ENCODE results near the gene C14orf119. TPM values are rescaled to one million over a fixed set of nuclear protein-coding genes. Genes with fewer than 3 reads are reported as not detected.

The C14orf119 gene
- total RNA-seq, 1 donor from 2014 or later: 35.3 TPM

GRCh38 chr14:23060536-23061260 lies 34.6 kb upstream of the C14orf119 start:
- no peaks in the 10 kb centered on the region for H3K9me3 Mint-ChIP-seq
- ATAC-seq (ENCODE audit: low read depth) (no peak), DNase-seq (no peak)
- intact Hi-C loops (cut with micrococcal nuclease): no loop called here
- TF ChIP-seq CTCF (IDR thresholded peaks at IDR 0.05): no peak
- CTCF ChIA-PET: interaction anchor here (1.1 to 10.5 kb wide), 6 partner anchors 8 to 490 kb away, joined by 3 to 284 read pairs (median 27); partner anchors contain the start of gene AJUBA
- H3K27me3 Mint-ChIP-seq: peaks cover 2% of the 10 kb centered on the region
- H3K4me1 Mint-ChIP-seq: peaks cover 18% of the 10 kb centered on the region
- no peak overlapping the region for H3K4me3 Mint-ChIP-seq
- POLR2A ChIA-PET: interaction anchor here (3.6 kb wide), 1 partner anchor 74 kb away, joined by 26 read pairs; no protein-coding TSS in a partner anchor
- peaks cover 73% of the 10 kb centered on the region for H3K36me3 Mint-ChIP-seq (ENCODE audit: low read depth)
- H3K27ac Mint-ChIP-seq: no peak overlapping the region

GRCh38 chr14:23062002-23062401 lies 33.3 kb upstream of the C14orf119 start:
- TF ChIP-seq CTCF (IDR thresholded peaks at IDR 0.05): no peak
- no peak overlapping the region for H3K27ac Mint-ChIP-seq
- H3K27me3 Mint-ChIP-seq: no peaks in the 10 kb centered on the region
- H3K36me3 Mint-ChIP-seq (ENCODE audit: low read depth): peaks cover 86% of the 10 kb centered on the region
- ChIA-PET CTCF (interaction anchor here (0.7 to 10.5 kb wide), 6 partner anchors 9 to 87 kb away, joined by 3 to 284 read pairs (median 4); partner anchors contain the start of gene AJUBA), POLR2A (interaction anchor here (0.7 kb wide), 2 partner anchors 8 to 94 kb away, joined by 4 to 6 read pairs; no protein-coding TSS in a partner anchor)
- DNase-seq: no peak
- H3K4me3 Mint-ChIP-seq: no peak overlapping the region
- no peaks in the 10 kb centered on the region for H3K9me3 Mint-ChIP-seq
- intact Hi-C loops (cut with micrococcal nuclease): no loop called here
- ATAC-seq (ENCODE audit: low read depth): no peak
- H3K4me1 Mint-ChIP-seq: peaks cover 6% of the 10 kb centered on the region

- Mint-ChIP-seq H3K4me1 (peaks cover 2% of the 10 kb centered on the region), H3K27ac (no peak overlapping the region), H3K27me3 (no peaks in the 10 kb centered on the region), H3K36me3 (ENCODE audit: low read depth) (peaks cover 94% of the 10 kb centered on the region), H3K4me3 (no peak overlapping the region), H3K9me3 (no peaks in the 10 kb centered on the region)
- ChIA-PET CTCF (interaction anchor here (1.1 to 10.5 kb wide), 2 partner anchors 13 to 78 kb away, joined by 3 to 284 read pairs; partner anchors contain the start of gene AJUBA), POLR2A (no interaction called here)
- ATAC-seq (ENCODE audit: low read depth) (no peak), DNase-seq (no peak)
- intact Hi-C loops (cut with micrococcal nuclease): no loop called here
- no peak for TF ChIP-seq CTCF (IDR thresholded peaks at IDR 0.05)
These were observed 31.7 kb upstream of the C14orf119 start for GRCh38 chr14:23063601-23064000.

- Mint-ChIP-seq H3K4me3 (no peak overlapping the region), H3K27ac (no peak overlapping the region), H3K9me3 (no peaks in the 10 kb centered on the region), H3K27me3 (no peaks in the 10 kb centered on the region), H3K36me3 (ENCODE audit: low read depth) (peaks cover 78% of the 10 kb centered on the region), H3K4me1 (peaks cover 27% of the 10 kb centered on the region)
- TF ChIP-seq CTCF (IDR thresholded peaks at IDR 0.05): no peak
- DNase-seq (no peak), ATAC-seq (ENCODE audit: low read depth) (no peak)
- ChIA-PET CTCF (interaction anchor here (1.0 to 2.1 kb wide), 4 partner anchors 9 to 105 kb away, joined by 3 to 5 read pairs (median 4); partner anchors contain the start of gene CDH24), POLR2A (interaction anchor here (1.2 kb wide), 1 partner anchor 28 kb away, joined by 4 read pairs; no protein-coding TSS in a partner anchor)
- intact Hi-C loops (cut with micrococcal nuclease): loop anchor here (5.0 kb wide), 1 partner anchor 236 kb away; the partner anchor contains the start of gene PPP1R3E
These were observed 28.9 kb upstream of the C14orf119 start for GRCh38 chr14:23066368-23066767.
